Measurements from ENCODE around the gene SLC22A17. TPM values are rescaled to one million over a fixed set of nuclear protein-coding genes. Genes with fewer than 3 reads are reported as not detected.

Gene SLC22A17
- total and polyA plus RNA-seq, 10 of the 15 experiments (the other 5 are each of a cell fraction or from before 2014, with no cell fraction given) = not detected

- DNase-seq (ENCODE audit: low read depth, low spot score) (no peak), ATAC-seq (no peak), FAIRE-seq (no peak)
- ChIA-PET CTCF (no interaction called here), RAD21 (ENCODE audit: unreplicated experiment) (no interaction called here), POLR2A (no interaction called here), SMC1A (ENCODE audit: uncharacterized antibody, unreplicated experiment) (no interaction called here)
- intact Hi-C loops (cut with micrococcal nuclease; ENCODE audit: unreplicated experiment) (no loop called here), in situ Hi-C loops (cut with MboI) (no loop called here)
- Histone ChIP-seq H3K9me3 (replicated peaks; ENCODE audit: control insufficient read depth, insufficient read depth, low read length) (no peaks in the 10 kb centered on the region), H2AFZ (ENCODE audit: control insufficient read depth, low read depth, low read length) (no peak overlapping the region), H3K36me3 (ENCODE audit: control insufficient read depth in 2 of 2, insufficient read depth in 2 of 2, low read length in 1 of 2) (no peaks in the 10 kb centered on the region), H4K20me1 (ENCODE audit: control insufficient read depth, insufficient read depth) (no peaks in the 10 kb centered on the region), H3K79me2 (ENCODE audit: control insufficient read depth, insufficient read depth, low read length) (no peaks in the 10 kb centered on the region), H3K4me2 (ENCODE audit: control insufficient read depth, insufficient read depth) (no peak overlapping the region), H3K4me3 (no peak overlapping the region), H3K27ac (ENCODE audit: control insufficient read depth, insufficient read depth) (no peak overlapping the region), H3K9ac (ENCODE audit: control insufficient read depth, insufficient read depth, low read length) (no peak overlapping the region), H3K4me1 (ENCODE audit: control insufficient read depth, insufficient read depth, low read length) (no peaks in the 10 kb centered on the region), H3K27me3 (replicated peaks in 1 of 2; ENCODE audit: control insufficient read depth in 2 of 2, insufficient read depth in 2 of 2, low read length in 1 of 2) (no peaks in the 10 kb centered on the region; a peak in 2 of 4 replicates)
- no TSS peak for BruUV-seq (replicated peaks)
- 71% methylated on average over 3 of the region's 3 CpGs for WGBS (ENCODE audit: insufficient coverage, insufficient replicate concordance, low lambda C conversion rate, missing lambda C conversion rate)
- TF ChIP-seq KAT2A (conservative IDR thresholded peaks at IDR 0.05; ENCODE audit: control insufficient read depth, low read depth, low read length) (no peak), SPI1 (IDR thresholded peaks at IDR 0.05; ENCODE audit: borderline replicate concordance, insufficient read depth, low read depth, low read length) (no peak), CREB1 (IDR thresholded peaks at IDR 0.05; ENCODE audit: low read depth) (no peak), ETV6 (conservative IDR thresholded peaks at IDR 0.05 in 1 of 2, IDR thresholded peaks at IDR 0.05 in 1 of 2; ENCODE audit: borderline replicate concordance in 1 of 2, low read depth in 1 of 2) (no peak), JUND (IDR thresholded peaks at IDR 0.05; ENCODE audit: low read depth, low read length) (no peak), GATAD2B (conservative IDR thresholded peaks at IDR 0.05; ENCODE audit: low read depth) (no peak), PRDM15 (CRISPR knock-in tag; IDR thresholded peaks at IDR 0.05) (no peak), CBX3 (IDR thresholded peaks at IDR 0.05; ENCODE audit: borderline replicate concordance, low read depth) (no peak), POU2F2 (IDR thresholded peaks at IDR 0.05; ENCODE audit: borderline replicate concordance, low read depth, low read length) (no peak), HSF1 (IDR thresholded peaks at IDR 0.05; ENCODE audit: low read depth, low read length) (no peak), E2F4 (IDR thresholded peaks at IDR 0.05; ENCODE audit: low read depth, low read length) (no peak), IRF5 (IDR thresholded peaks at IDR 0.05; ENCODE audit: borderline replicate concordance) (no peak), TAF1 (IDR thresholded peaks at IDR 0.05; ENCODE audit: borderline replicate concordance, low read depth, low read length) (no peak), ZNF217 (IDR thresholded peaks at IDR 0.05) (no peak)
Observed at GRCh38 chr14:23399136-23399535, 46.4 kb upstream of the SLC22A17 start.
